Measurements from ENCODE around the gene OR5B17.

DNA sequence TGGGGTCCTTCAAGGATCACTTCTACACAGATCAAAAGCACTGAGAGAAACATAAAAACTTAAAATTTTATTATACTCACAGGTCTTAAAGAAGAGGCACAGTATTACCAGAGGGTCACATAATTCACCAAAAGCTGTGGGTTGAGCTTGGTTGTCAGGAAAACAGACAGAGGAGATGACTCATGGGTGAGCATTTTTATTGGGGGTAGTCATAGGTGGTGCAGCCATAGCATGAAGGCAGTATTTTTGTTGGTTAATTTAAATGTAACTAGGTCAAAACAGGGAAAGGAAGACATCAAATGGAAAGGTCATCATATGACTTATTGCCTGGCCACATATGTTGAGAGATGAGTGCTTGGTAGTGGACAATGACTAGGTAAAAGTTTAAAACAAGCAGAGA lies 24.2 kb downstream of the OR5B17 start:
- TF ChIP-seq, protein P1, sequence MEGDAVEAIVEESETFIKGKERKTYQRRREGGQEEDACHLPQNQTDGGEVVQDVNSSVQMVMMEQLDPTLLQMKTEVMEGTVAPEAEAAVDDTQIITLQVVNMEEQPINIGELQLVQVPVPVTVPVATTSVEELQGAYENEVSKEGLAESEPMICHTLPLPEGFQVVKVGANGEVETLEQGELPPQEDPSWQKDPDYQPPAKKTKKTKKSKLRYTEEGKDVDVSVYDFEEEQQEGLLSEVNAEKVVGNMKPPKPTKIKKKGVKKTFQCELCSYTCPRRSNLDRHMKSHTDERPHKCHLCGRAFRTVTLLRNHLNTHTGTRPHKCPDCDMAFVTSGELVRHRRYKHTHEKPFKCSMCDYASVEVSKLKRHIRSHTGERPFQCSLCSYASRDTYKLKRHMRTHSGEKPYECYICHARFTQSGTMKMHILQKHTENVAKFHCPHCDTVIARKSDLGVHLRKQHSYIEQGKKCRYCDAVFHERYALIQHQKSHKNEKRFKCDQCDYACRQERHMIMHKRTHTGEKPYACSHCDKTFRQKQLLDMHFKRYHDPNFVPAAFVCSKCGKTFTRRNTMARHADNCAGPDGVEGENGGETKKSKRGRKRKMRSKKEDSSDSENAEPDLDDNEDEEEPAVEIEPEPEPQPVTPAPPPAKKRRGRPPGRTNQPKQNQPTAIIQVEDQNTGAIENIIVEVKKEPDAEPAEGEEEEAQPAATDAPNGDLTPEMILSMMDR (IDR thresholded peaks at IDR 0.05): no peak
- TF ChIP-seq TEAD1 (CRISPR knock-in tag; IDR thresholded peaks at IDR 0.05): no peak
- TF ChIP-seq, protein P2, sequence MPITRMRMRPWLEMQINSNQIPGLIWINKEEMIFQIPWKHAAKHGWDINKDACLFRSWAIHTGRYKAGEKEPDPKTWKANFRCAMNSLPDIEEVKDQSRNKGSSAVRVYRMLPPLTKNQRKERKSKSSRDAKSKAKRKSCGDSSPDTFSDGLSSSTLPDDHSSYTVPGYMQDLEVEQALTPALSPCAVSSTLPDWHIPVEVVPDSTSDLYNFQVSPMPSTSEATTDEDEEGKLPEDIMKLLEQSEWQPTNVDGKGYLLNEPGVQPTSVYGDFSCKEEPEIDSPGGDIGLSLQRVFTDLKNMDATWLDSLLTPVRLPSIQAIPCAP (CRISPR knock-in tag; IDR thresholded peaks at IDR 0.05): no peak
